MM.1S (cell line): Measurements from ENCODE around the gene SCD.

Experiments
- DNase-seq: peaks from one replicate; pipeline ENCODE4 v3.0.0-alpha.2; 2015
- H2AFZ ChIP-seq: fragments of 300-600 bp; sonication (generic); 2 replicates; pipeline ENCODE4 v1.6.0; 2016; ENCODE audit warnings: antibody characterized with exemption, low read length
- H3F3A ChIP-seq: fragments of 300-600 bp; sonication (generic); 2 replicates; pipeline ENCODE4 v1.6.1; 2016; ENCODE audit warnings: mild to moderate bottlenecking, antibody characterized with exemption, low read length, moderate library complexity, mixed read lengths; ENCODE audit not compliant: insufficient read depth
- H3K27ac ChIP-seq: fragments of 300-600 bp; sonication (generic); 2 replicates; pipeline ENCODE4 v1.5.1; 2016; ENCODE audit warnings: mild to moderate bottlenecking, low read length
- H3K27me3 ChIP-seq: fragments of 300-600 bp; sonication (generic); replicated peaks from 2 replicates; pipeline ENCODE4 v1.6.0; 2016; ENCODE audit warnings: low read length; ENCODE audit not compliant: insufficient read depth
- H3K36me3 ChIP-seq: fragments of 300-600 bp; sonication (generic); replicated peaks from 2 replicates; pipeline ENCODE4 v1.6.1; 2016; ENCODE audit warnings: mild to moderate bottlenecking, low read length, mixed read lengths; ENCODE audit not compliant: insufficient read depth
- H3K4me1 ChIP-seq: fragments of 300-600 bp; sonication (generic); 2 replicates; pipeline ENCODE4 v1.6.1; 2016; ENCODE audit warnings: low read length, mixed read lengths
- H3K4me2 ChIP-seq: fragments of 300-600 bp; sonication (generic); 2 replicates; pipeline ENCODE4 v1.6.0; 2016; ENCODE audit warnings: low read depth, low read length
- H3K4me3 ChIP-seq: fragments of 300-600 bp; sonication (generic); 2 replicates; pipeline ENCODE4 v1.5.1; 2016; ENCODE audit warnings: low read length, mixed read lengths
- H3K79me2 ChIP-seq: fragments of 300-600 bp; sonication (generic); 2 replicates; pipeline ENCODE4 v1.6.1; 2016; ENCODE audit warnings: mixed run types, low read length, mixed read lengths
- H3K9ac ChIP-seq: fragments of 300-600 bp; sonication (generic); 2 replicates; pipeline ENCODE4 v1.6.1; 2016; ENCODE audit warnings: low read length, mixed read lengths
- H3K9me2 ChIP-seq: fragments of 300-600 bp; sonication (generic); replicated peaks from 2 replicates; pipeline ENCODE4 v1.6.1; 2016; ENCODE audit warnings: mild to moderate bottlenecking, low read length, mixed read lengths; ENCODE audit not compliant: insufficient read depth
- H3K9me3 ChIP-seq: fragments of 300-600 bp; sonication (generic); replicated peaks from 2 replicates; pipeline ENCODE4 v1.6.1; 2016; ENCODE audit warnings: mild to moderate bottlenecking, low read length, mixed read lengths; ENCODE audit not compliant: insufficient read depth
- H4K20me1 ChIP-seq: fragments of 300-600 bp; sonication (generic); 2 replicates; pipeline ENCODE4 v1.6.1; 2016; ENCODE audit warnings: mild to moderate bottlenecking, low read length, moderate library complexity, mixed read lengths; ENCODE audit not compliant: insufficient read depth
- CTCF ChIP-seq: fragments of 300-600 bp; sonication (generic); IDR thresholded peaks from 2 replicates; pipeline ENCODE4 v1.5.1; 2016; ENCODE audit warnings: antibody characterized with exemption, low read length, mixed read lengths
- EZH2 ChIP-seq: fragments of 300-600 bp; sonication (generic); optimal IDR thresholded peaks from 2 replicates; pipeline ENCODE3; 2017; ENCODE audit warnings: low read depth, mild to moderate bottlenecking, antibody characterized with exemption, low read length, mixed read lengths
- EZH2phosphoT487 ChIP-seq: fragments of 300-600 bp; sonication (generic); IDR thresholded peaks from 2 replicates; pipeline ENCODE4 v1.6.1; 2018; ENCODE audit warnings: antibody characterized with exemption, low read length

SCD gene

GRCh38 chr10:100377830-100378229 is 30.8 kb downstream of the SCD start:
- H3K36me3 ChIP-seq: no peaks in the 10 kb centered on the region
- no peak overlapping the region for H2AFZ ChIP-seq
- H3K27me3 ChIP-seq: no peaks in the 10 kb centered on the region
- no peak overlapping the region for H3K4me2 ChIP-seq
- no peaks in the 10 kb centered on the region for H3K9me3 ChIP-seq
- H3K9me2 ChIP-seq: no peaks in the 10 kb centered on the region
- H3K27ac ChIP-seq: no peak overlapping the region
- peaks cover 6% of the 10 kb centered on the region for H3F3A ChIP-seq
- H3K4me1 ChIP-seq: peaks cover 2% of the 10 kb centered on the region
- H3K4me3 ChIP-seq: no peak overlapping the region
- TF ChIP-seq EZH2phosphoT487 (no peak), EZH2 (no peak), CTCF (no peak)
- peaks cover 19% of the 10 kb centered on the region for H3K79me2 ChIP-seq
- no peak overlapping the region for H3K9ac ChIP-seq
- no peaks in the 10 kb centered on the region for H4K20me1 ChIP-seq
- DNase-seq: no peak

GRCh38 chr10:100380400-100380799 is 33.4 kb downstream of the SCD start:
- Histone ChIP-seq H3K4me3 (no peak overlapping the region), H3K9me2 (no peaks in the 10 kb centered on the region), H3K9me3 (no peaks in the 10 kb centered on the region), H3K36me3 (no peaks in the 10 kb centered on the region), H4K20me1 (no peaks in the 10 kb centered on the region), H3K27me3 (no peaks in the 10 kb centered on the region), H3K79me2 (no peaks in the 10 kb centered on the region), H3F3A (no peaks in the 10 kb centered on the region), H3K4me2 (no peak overlapping the region), H2AFZ (no peak overlapping the region), H3K4me1 (no peaks in the 10 kb centered on the region), H3K27ac (no peak overlapping the region), H3K9ac (no peak overlapping the region)
- TF ChIP-seq CTCF (no peak), EZH2 (no peak), EZH2phosphoT487 (no peak)
- no peak for DNase-seq

GRCh38 chr10:100382553-100382952 is 35.5 kb downstream of the SCD start:
- no peaks in the 10 kb centered on the region for H3K27me3 ChIP-seq
- no peaks in the 10 kb centered on the region for H3K79me2 ChIP-seq
- H4K20me1 ChIP-seq: no peaks in the 10 kb centered on the region
- no peak overlapping the region for H3K4me2 ChIP-seq
- H3K36me3 ChIP-seq: no peaks in the 10 kb centered on the region
- H3K9me3 ChIP-seq: no peaks in the 10 kb centered on the region
- TF ChIP-seq CTCF (no peak), EZH2phosphoT487 (no peak), EZH2 (no peak)
- no peaks in the 10 kb centered on the region for H3F3A ChIP-seq
- no peaks in the 10 kb centered on the region for H3K4me1 ChIP-seq
- no peak overlapping the region for H3K9ac ChIP-seq
- H3K27ac ChIP-seq: no peak overlapping the region
- no peak overlapping the region for H2AFZ ChIP-seq
- no peak overlapping the region for H3K4me3 ChIP-seq
- no peak for DNase-seq
- no peaks in the 10 kb centered on the region for H3K9me2 ChIP-seq

- H4K20me1 ChIP-seq: no peaks in the 10 kb centered on the region
- no peaks in the 10 kb centered on the region for H3F3A ChIP-seq
- TF ChIP-seq CTCF (no peak), EZH2phosphoT487 (no peak), EZH2 (no peak)
- no peaks in the 10 kb centered on the region for H3K36me3 ChIP-seq
- H3K9me3 ChIP-seq: no peaks in the 10 kb centered on the region
- no peaks in the 10 kb centered on the region for H3K79me2 ChIP-seq
- no peaks in the 10 kb centered on the region for H3K9me2 ChIP-seq
- H3K9ac ChIP-seq: no peak overlapping the region
- no peak overlapping the region for H3K4me3 ChIP-seq
- H3K27ac ChIP-seq: no peak overlapping the region
- DNase-seq: no peak
- no peaks in the 10 kb centered on the region for H3K27me3 ChIP-seq
- H3K4me1 ChIP-seq: no peaks in the 10 kb centered on the region
- H2AFZ ChIP-seq: no peak overlapping the region
- H3K4me2 ChIP-seq: no peak overlapping the region
Measured at GRCh38 chr10:100383251-100383650, 36.2 kb downstream of the SCD start.
